ENCODE measurements around the gene MAP2K4. TPM values are rescaled to one million over a fixed set of nuclear protein-coding genes. Genes with fewer than 3 reads are reported as not detected.
A peak's percentile ranks its signal among the peaks of the same experiment; 100 is the strongest.

MAP2K4 gene
- total and polyA plus RNA-seq, 2 of the 13 experiments (the other 11 are each of a cell fraction or from before 2014, with no cell fraction given) = 21.5 to 35.6 TPM

DNA sequence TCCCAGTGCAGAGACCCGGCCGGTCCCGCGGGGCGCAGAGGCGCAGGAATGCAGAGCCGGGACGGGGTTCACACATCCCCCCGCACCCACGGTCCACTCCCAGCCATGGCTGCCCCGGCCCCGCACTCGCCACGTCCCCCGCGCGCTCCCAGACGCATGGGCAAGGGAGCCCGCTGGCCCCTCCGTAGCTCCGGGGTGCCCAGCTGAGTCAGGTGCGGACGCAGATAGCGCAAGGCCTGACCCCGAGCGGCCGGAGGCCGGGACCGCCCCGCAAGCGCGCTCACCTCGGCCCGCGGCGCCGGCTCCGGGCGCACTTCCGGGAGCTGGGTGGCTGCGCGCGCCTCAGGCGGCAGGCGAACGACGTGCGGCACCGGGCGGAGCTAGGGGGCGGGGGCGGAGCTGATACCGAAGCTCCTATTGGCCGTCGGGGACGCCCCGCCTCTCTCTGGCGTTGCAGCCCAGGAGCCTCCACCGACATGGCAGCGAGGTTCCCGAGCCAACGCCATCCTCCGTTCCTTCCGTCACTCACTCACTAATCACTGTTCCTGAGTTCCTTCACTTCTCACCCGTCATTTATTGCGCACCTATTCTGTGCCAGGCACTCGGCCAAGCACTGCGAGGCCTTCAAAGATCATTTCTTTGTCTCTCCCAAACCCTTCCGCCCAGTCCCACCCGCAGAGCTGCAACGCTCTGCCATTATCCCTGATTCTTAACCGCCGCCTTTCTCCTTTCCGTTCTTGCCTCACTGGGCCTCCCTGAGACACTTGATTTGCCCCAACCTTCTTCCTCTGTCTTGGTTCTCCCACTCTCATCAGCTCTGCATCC, 23.3 kb upstream of the MAP2K4 start, which contains the start of gene ZNF18 (continued):
- TF ChIP-seq SP5 (CRISPR knock-in tag; IDR thresholded peaks at IDR 0.05; ENCODE audit: borderline replicate concordance, low read depth) = 0 out of 2 replicates have a peak, but pooled peaks have one; percentile 15

DNA sequence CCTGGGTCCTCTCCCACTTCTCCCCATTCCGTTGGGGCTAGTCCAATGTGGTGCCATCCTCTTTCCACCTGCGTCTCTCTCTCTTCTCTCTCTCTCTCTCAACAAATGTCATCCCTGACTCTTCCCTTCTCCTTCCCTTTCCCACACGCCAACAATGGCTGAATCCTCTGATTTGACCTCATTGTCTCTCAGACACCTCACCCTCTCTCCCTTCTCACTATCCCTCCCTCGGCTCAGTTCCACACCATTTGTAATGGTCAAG, 22.8 kb upstream of the MAP2K4 start:
- H3K27me3 ChIP-seq (ENCODE audit: control insufficient read depth in 1 of 2, insufficient read depth in 2 of 2, low read length in 2 of 2) = peaks cover 0 to 3% of the 10 kb centered on the region in 2 experiments; a peak in 1 of 5 replicates
- H3K36me3 ChIP-seq (replicated peaks in 1 of 2; ENCODE audit: control insufficient read depth in 1 of 2, insufficient read depth in 2 of 2, low read length in 2 of 2) = no peaks in the 10 kb centered on the region
- intact Hi-C loops (cut with micrococcal nuclease; ENCODE audit: unreplicated experiment) = loop anchor here (5.0 kb wide), 1 partner anchor 89 kb away; no protein-coding TSS in a partner anchor
- ATAC-seq (no peak), DNase-seq (ENCODE audit: low spot score) (no peak), FAIRE-seq (no peak)
- ChIA-PET CTCF (ENCODE audit: low intra/inter-chr PET ratio, low total read pairs) (no interaction called here), POLR2A (interaction anchor here (1.0 to 3.2 kb wide), 10 partner anchors 9 to 353 kb away, joined by 3 to 112 read pairs (median 7); partner anchors contain the start of gene MAP2K4)
- WGBS (ENCODE audit: low lambda C conversion rate) = 74% methylated on average over 4 of the region's 4 CpGs
- H3K79me2 ChIP-seq (ENCODE audit: insufficient read depth, low read length) = no peaks in the 10 kb centered on the region
- H3K9me3 ChIP-seq (ENCODE audit: low read length) = no peaks in the 10 kb centered on the region
- H3K9ac ChIP-seq (ENCODE audit: insufficient read depth, low read depth, low read length) = peak overlapping the region; percentile 68
- peak overlapping the region; percentile 96 for H3K4me2 ChIP-seq (ENCODE audit: low read depth, low read length)
- BruUV-seq (replicated peaks) = no TSS peak
- H4K20me1 ChIP-seq (ENCODE audit: insufficient read depth, low read length) = no peaks in the 10 kb centered on the region
- H3K4me1 ChIP-seq (ENCODE audit: insufficient read depth, low read length) = peaks cover 15% of the 10 kb centered on the region
- peak overlapping the region; percentile 47 for H3K27ac ChIP-seq (ENCODE audit: extremely low read length, insufficient read depth, low read length)
- TF ChIP-seq ZFP82 (CRISPR knock-in tag; IDR thresholded peaks at IDR 0.05; ENCODE audit: borderline replicate concordance) = no peak
- no peak for TF ChIP-seq POLR2G (IDR thresholded peaks at IDR 0.05; ENCODE audit: low read depth, low read length)
- TF ChIP-seq RAD21 (CRISPR knock-in tag; IDR thresholded peaks at IDR 0.05) = no peak
- no peak for TF ChIP-seq ZNF569 (CRISPR knock-in tag; IDR thresholded peaks at IDR 0.05; ENCODE audit: borderline replicate concordance)
- TF ChIP-seq ZNF350 (CRISPR knock-in tag; IDR thresholded peaks at IDR 0.05; ENCODE audit: borderline replicate concordance, low read depth) = 0 out of 2 replicates have a peak, but pooled peaks have one; percentile 8
- TF ChIP-seq MXD4 (CRISPR knock-in tag; IDR thresholded peaks at IDR 0.05) = no peak
- TF ChIP-seq YY1 (IDR thresholded peaks at IDR 0.05; ENCODE audit: insufficient read depth, insufficient replicate concordance, low read depth, low read length) = no peak
- TF ChIP-seq HOXA9 (CRISPR knock-in tag; IDR thresholded peaks at IDR 0.05; ENCODE audit: borderline replicate concordance) = 0 out of 2 replicates have a peak, but pooled peaks have one; percentile 42
- no peak for TF ChIP-seq GLI4 (CRISPR knock-in tag; IDR thresholded peaks at IDR 0.05; ENCODE audit: borderline replicate concordance)
- TF ChIP-seq NFE2L1 (CRISPR knock-in tag; IDR thresholded peaks at IDR 0.05; ENCODE audit: borderline replicate concordance) = 0 out of 2 replicates have a peak, but pooled peaks have one; percentile 52
- in situ Hi-C loops (cut with HindIII; ENCODE audit: extremely low pct_ligation_motif_present, low pct_unique_long_range_greater_than_20kb) = no loop called here
- H2AFZ ChIP-seq (ENCODE audit: low read length) = peak overlapping the region; percentile 84
- H3K4me3 ChIP-seq (replicated peaks in 1 of 3; ENCODE audit: insufficient read depth in 1 of 3, low read depth in 2 of 3, low read length in 3 of 3) = peak overlapping the region; percentile 52 to 80 (median 61)
